CD4-positive, alpha-beta T cell treated with Interleukin-2 at 100 ng/mL for 4 hours (primary cell): Measurements from ENCODE around the gene PPP1R14D.

ENCODE experiments used
- DNase-seq: peaks from one replicate; pipeline ENCODE4 v3.0.0-alpha.2; 2020; ENCODE audit warnings: low spot score

PPP1R14D gene

DNA sequence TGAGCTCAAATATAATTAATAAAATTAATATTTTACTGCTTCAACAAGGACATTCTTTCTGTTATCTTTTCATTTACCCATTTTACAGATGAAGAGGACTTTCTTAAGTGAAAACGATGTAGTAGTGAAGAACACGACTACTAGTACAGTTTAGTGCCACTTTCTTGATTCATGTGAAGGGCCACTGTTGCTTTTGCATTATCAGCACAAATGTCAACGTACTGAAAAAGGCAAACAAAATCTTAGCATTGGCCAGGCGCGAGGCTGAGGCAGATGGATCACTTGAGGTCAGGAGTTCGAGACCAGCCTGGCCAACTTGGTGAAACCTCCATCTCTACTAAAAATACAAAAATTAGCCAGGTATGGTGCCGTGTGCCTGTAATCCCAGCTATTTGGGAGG is 9.5 kb downstream of the PPP1R14D start:
- DNase-seq = no peak

- no peak for DNase-seq
Observed at GRCh38 chr15:40815042-40815698, 13.3 kb downstream of the PPP1R14D start.

GRCh38 chr15:40812721-40813425 is 15.6 kb downstream of the PPP1R14D start:
- no peak for DNase-seq

DNA sequence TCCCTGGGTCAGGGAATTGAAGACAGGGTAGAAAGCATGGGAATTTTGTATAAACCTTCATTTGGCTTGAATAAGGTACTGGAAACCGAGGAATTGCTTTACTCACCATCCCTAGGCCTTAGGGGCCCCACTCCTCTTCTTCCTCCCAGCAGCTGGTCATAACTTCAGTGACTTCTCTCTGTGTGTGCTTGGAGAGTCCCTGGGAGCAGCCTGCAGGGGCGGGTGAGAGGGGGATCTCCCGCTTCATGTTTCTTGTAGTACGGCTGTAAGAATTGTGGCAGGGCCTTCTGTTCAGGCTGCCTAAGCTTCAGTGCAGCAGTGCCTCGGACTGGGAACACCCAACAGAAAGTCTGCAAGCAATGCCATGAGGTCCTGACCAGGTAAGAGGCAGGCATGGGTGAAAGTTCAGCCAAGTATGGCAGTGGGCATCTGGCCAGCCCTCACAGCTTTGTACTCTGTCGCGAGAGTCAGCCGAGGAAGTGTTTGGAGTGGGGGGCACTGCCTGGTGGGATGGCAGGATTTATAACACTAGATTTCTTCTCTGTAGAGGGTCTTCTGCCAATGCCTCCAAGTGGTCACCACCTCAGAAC is 19.6 kb downstream of the PPP1R14D start:
- no peak for DNase-seq

DNA sequence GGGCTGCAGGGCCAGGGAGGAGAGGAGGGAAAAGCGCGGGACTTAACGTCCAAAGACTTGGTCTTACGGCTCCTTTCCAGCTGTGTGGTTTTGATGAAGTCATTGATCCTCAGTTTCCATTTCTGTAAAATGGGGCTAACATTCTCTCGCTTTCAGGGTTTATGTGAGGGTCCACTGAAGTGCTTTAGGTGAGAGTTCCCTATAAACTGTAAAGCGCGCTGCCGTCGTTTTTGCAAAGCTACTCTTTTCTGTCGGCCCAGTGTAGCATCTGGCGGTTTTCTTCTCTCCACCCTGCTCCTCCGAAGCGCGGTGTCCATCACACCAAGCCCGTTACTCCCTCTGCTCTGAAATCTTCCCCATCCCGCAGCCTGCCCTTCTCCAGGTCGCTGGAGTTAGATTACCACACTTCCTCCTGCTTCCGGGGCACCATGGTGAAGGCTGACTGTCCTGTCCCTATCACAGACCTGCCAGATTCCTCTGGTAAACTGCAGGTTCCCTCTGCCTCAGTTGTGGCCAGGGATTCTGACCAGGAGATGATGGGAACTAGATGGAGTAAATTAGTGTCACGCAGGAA is 20.5 kb downstream of the PPP1R14D start:
- DNase-seq = no peak

- DNase-seq = peak; percentile 95
Observed at GRCh38 chr15:40807028-40807887, 21.2 kb downstream of the PPP1R14D start, which contains the start of the genes DNAJC17 and ZFYVE19. Gene DNAJC17, minus strand, starts transcription at chr15:40807473. Its CDS starts 27 bp downstream, at chr15:40807446. Gene ZFYVE19, plus strand, starts transcription at chr15:40807089. Its CDS starts 501 bp downstream, at chr15:40807590.

DNA sequence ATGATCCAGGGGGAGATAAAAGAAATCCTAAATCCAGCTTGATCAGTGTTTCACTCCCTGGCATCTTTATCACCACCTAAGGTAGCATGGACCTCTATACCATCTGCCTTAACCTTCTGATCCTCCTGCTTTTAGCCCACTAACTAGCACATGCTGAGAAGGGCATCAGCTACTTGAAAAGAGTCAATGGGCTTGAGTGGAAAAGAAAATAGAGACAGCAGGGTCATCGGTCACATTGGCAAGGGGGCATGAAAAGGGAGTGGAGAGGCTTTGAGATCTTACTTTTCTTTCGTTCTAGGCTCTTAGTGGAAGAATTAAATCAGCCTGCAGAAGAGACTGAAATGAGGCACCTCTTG is 21.9 kb downstream of the PPP1R14D start:
- DNase-seq = no peak

DNA sequence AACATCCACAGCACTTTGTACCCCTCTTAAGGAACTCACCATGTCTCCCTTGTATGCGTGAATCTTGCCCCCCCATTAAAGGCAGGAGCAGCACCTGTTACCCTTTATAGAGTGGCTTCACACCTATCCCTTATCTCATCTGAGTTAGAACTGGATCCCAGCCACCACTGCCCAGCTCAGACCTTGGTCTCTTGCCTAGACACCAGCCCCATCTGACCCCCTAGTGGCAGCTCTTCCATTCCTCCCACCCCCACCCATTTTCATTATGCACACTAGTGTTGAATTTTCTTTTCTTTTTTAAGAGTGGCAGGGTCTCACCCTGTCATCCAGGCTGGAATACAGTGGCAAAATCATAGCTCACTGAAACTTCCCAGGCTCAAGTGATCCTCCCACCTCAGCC is 24.8 kb downstream of the PPP1R14D start:
- DNase-seq = no peak

- DNase-seq = no peak
Observed at GRCh38 chr15:40803076-40803475, 25.4 kb downstream of the PPP1R14D start.

- no peak for DNase-seq
Observed at GRCh38 chr15:40799523-40799922, 29.0 kb downstream of the PPP1R14D start.

- DNase-seq = no peak
Observed at GRCh38 chr15:40796512-40796911, 32.0 kb downstream of the PPP1R14D start.

DNA sequence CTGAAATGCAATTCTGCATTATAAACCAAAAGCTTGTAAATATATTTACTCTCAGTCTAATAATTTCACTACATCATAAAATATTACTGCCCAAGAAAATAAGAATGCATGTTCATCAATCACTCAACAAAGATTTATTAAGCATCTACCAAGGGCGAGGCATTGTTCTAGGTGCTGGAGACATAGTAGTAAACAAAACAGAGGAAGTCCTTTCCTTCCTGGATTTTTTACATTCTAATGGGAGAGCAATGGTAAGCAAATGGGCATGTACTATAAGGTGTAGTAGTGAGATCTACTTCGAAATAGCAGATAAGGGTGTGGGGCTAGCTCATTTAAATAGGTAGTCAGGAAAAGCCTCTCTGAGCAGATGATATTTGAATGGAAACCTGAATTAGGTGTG is 32.5 kb downstream of the PPP1R14D start:
- no peak for DNase-seq

- no peak for DNase-seq
Observed at GRCh38 chr15:40793216-40793989, 35.1 kb downstream of the PPP1R14D start.

DNA sequence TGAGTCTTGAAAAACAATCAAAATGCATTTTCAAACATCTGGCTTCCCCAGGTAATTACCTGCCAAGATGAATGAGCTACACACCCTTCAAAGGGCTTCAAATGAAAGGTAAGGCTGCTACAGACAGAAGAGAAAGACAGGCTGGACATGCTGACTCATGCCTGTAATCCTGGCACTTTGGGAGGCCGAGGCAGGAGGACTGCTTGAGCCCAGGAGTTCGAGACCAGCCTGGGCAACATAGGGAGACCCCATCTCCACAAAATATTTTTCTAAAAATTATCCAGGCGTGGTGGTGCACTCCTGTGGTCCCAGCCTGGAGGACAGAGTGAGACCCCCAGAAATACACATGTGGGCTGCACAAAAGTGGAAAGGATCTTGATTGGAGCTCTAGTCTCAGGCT is 36.1 kb downstream of the PPP1R14D start:
- DNase-seq = no peak

DNA sequence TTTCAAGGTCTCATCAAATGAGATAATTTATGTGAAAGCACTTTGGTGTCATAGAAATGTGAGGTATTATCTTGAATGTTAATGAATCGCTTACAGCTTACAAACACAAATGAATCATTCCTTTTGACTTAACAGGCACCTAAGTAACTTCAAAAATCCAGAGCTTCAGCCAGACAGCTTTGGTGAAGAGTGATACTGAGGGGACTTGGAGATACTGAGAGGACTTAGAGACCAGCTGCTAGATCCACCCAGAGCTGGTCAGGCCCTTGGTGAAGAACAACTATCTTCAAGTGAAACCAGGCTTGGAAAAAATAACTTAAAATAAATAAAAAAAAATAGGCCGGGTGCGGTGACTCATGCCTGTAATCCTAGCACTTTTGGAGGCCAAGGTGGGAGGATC is 37.8 kb downstream of the PPP1R14D start:
- no peak for DNase-seq

DNA sequence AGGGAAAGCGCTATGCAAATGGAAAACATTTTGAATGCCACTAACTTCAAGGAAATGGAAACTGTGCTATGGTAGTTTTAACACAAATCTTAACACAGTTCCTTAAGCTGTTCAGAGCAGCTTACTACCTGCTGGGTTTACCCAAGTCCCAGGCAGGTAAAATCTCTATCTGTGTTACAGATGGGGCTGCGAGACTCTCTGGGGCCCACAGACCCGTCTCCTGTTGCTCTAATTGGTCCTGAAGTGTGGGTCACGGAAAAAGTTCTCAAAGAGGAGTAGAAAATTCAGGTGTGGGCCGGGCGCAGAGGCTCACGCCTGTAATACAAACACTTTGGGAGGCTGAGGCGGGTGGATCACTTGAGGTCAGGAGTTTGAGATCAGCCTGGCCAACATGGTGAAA is 38.5 kb downstream of the PPP1R14D start:
- DNase-seq = no peak

DNA sequence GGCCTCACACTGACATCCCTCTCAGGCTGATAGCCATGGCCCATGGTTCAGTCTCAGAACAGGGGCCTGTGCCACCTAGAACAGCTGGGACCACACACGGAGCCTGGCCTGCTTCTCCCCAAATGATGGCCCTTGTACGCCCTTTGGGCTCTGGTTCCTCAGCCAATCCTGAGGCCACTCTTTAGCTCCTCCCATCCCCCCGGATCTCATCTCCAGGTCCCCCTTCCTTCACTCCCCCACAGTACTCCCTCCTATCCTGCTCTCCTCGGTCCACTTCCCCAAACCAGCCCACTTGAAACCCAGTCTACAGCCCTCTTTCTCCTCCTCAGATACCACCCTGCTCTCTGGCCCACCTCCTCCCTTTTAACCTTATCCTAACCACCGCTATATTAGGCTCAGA is 39.4 kb downstream of the PPP1R14D start:
- no peak for DNase-seq

- no peak for DNase-seq
Observed at GRCh38 chr15:40787991-40788390, 40.5 kb downstream of the PPP1R14D start.

GRCh38 chr15:40787344-40787841 is 41.1 kb downstream of the PPP1R14D start:
- peak; percentile 61 for DNase-seq

- no peak for DNase-seq
Observed at GRCh38 chr15:40785814-40786213, 42.7 kb downstream of the PPP1R14D start.

DNA sequence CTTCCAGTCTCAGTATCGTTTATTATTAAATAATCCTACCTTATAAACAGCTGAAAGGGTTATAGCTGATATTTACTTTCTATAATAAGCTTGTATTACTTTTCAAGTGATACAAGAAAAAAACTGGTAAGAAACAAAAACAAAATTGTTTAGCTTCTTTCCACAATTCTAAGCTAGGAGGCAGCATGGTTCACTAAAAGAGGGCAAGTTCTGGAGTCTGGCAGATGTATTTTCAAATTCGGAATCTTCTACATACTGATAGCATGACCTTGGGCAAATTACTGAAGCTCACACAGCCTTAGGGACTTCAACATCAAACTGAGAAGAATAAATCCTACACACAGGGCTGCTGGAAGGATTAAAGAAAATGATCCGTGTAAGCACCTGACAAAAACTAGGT is 43.3 kb downstream of the PPP1R14D start:
- DNase-seq = no peak
